22Rv1 (cell line): Measurements from ENCODE around the gene PGP.

Experiments
- ZFX ChIP-seq: fragments of 450-650 bp; IDR thresholded peaks from 2 replicates; pipeline ENCODE4 v1.6.1; 2017; ENCODE audit warnings: antibody characterized with exemption, borderline replicate concordance
- TF ChIP-seq, protein P1 (sequence below): fragments of 450-650 bp; IDR thresholded peaks from 2 replicates; pipeline ENCODE4 v1.5.1; 2017; ENCODE audit warnings: mild to moderate bottlenecking

DNA sequence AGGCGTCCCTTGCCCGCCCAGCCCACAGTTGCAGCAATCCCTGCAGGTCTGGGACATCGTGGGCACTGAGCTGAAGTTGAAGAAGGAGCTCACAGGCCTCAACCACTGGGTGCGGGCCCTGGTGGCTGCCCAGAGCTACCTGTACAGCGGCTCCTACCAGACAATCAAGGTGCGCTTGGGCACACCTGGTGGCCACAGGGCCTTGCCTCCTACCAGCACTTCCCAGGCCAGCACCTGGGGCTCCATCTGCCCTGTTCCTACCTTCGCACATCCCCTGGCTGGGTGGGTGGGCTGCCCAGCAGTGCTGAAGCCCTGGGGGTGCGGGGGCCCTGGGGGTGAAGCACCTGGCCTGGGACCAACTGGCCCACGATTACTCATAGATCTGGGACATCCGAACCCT lies 39.2 kb downstream of the PGP start:
- TF ChIP-seq, protein P1, sequence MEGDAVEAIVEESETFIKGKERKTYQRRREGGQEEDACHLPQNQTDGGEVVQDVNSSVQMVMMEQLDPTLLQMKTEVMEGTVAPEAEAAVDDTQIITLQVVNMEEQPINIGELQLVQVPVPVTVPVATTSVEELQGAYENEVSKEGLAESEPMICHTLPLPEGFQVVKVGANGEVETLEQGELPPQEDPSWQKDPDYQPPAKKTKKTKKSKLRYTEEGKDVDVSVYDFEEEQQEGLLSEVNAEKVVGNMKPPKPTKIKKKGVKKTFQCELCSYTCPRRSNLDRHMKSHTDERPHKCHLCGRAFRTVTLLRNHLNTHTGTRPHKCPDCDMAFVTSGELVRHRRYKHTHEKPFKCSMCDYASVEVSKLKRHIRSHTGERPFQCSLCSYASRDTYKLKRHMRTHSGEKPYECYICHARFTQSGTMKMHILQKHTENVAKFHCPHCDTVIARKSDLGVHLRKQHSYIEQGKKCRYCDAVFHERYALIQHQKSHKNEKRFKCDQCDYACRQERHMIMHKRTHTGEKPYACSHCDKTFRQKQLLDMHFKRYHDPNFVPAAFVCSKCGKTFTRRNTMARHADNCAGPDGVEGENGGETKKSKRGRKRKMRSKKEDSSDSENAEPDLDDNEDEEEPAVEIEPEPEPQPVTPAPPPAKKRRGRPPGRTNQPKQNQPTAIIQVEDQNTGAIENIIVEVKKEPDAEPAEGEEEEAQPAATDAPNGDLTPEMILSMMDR = no peak
- TF ChIP-seq ZFX = no peak
